ENCODE data around the gene MYH4. TPM values are rescaled to one million over a fixed set of nuclear protein-coding genes. Genes with fewer than 3 reads are reported as not detected.

MYH4 gene
- total RNA-seq (2014; rRNA removed; shearing (Covaris generic)) = not detected in 2 replicates
- total RNA-seq (2022) = not detected in 2 replicates
- not detected for Bru-seq, nascent RNA
- BruChase-seq, experiment 1, labeled RNA remaining after a 6-hour chase = not detected
- not detected for BruChase-seq, experiment 2, labeled RNA remaining after a 2-hour chase
- long read RNA-seq = 0 reads

DNA sequence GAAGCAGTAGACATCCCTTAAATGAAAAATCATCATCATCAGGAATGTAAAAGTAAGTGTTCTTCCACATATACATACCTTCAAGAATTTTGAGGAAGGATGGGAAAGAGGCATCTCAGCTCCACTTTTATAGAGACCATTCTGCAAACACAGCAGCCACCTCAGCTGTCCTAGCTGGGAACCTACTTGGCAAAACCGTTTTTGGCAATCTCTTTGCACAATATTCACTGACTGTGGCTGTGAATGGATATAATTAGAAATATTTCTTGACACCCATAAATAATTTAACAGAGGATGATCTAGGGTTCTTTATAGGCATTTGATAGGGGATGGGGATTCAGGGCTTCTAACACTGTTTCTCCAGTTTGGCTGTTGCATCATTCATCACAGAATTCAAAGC, at the start of gene MYH4:
Gene MYH4, minus strand, starts transcription at position 101 of the 400 bp plus-strand sequence. CDS start 2,814 bp downstream, outside the sequence.
- no peaks in the 10 kb centered on the region for H4K20me1 ChIP-seq (ENCODE audit: insufficient read depth, low read length)
- DNase-seq (ENCODE audit: low spot score) = no peak
- H3K36me3 ChIP-seq (ENCODE audit: insufficient read depth, low read length) = no peaks in the 10 kb centered on the region
- no TSS peak for BruUV-seq (replicated peaks)
- H3K9me3 ChIP-seq (ENCODE audit: low read length) = no peaks in the 10 kb centered on the region
- no peaks in the 10 kb centered on the region for H3K4me1 ChIP-seq (ENCODE audit: insufficient read depth, low read length, poor library complexity, severe bottlenecking)
- no peak within 1 kb of the TSS for H3K4me2 ChIP-seq (ENCODE audit: low read length)
- TF ChIP-seq, protein P1, sequence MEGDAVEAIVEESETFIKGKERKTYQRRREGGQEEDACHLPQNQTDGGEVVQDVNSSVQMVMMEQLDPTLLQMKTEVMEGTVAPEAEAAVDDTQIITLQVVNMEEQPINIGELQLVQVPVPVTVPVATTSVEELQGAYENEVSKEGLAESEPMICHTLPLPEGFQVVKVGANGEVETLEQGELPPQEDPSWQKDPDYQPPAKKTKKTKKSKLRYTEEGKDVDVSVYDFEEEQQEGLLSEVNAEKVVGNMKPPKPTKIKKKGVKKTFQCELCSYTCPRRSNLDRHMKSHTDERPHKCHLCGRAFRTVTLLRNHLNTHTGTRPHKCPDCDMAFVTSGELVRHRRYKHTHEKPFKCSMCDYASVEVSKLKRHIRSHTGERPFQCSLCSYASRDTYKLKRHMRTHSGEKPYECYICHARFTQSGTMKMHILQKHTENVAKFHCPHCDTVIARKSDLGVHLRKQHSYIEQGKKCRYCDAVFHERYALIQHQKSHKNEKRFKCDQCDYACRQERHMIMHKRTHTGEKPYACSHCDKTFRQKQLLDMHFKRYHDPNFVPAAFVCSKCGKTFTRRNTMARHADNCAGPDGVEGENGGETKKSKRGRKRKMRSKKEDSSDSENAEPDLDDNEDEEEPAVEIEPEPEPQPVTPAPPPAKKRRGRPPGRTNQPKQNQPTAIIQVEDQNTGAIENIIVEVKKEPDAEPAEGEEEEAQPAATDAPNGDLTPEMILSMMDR (conservative IDR thresholded peaks at IDR 0.05; ENCODE audit: low read length) = no peak
- no peak within 1 kb of the TSS for H3K4me3 ChIP-seq (ENCODE audit: low read depth, low read length, poor library complexity, severe bottlenecking)
- ChIA-PET POLR2A (no interaction called here), CTCF (ENCODE audit: unreplicated experiment) (no interaction called here)
- intact Hi-C loops (cut with micrococcal nuclease; ENCODE audit: unreplicated experiment) = no loop called here
- no peak within 1 kb of the TSS for H2AFZ ChIP-seq (ENCODE audit: low read length)
- H3K27ac ChIP-seq (ENCODE audit: low read depth, low read length, poor library complexity, severe bottlenecking) = no peak within 1 kb of the TSS
- no peaks in the 10 kb centered on the region for H3K9me2 ChIP-seq (ENCODE audit: insufficient read depth, low read length)
- H3K79me2 ChIP-seq (ENCODE audit: insufficient read depth, low read depth, low read length) = no peaks in the 10 kb centered on the region

DNA sequence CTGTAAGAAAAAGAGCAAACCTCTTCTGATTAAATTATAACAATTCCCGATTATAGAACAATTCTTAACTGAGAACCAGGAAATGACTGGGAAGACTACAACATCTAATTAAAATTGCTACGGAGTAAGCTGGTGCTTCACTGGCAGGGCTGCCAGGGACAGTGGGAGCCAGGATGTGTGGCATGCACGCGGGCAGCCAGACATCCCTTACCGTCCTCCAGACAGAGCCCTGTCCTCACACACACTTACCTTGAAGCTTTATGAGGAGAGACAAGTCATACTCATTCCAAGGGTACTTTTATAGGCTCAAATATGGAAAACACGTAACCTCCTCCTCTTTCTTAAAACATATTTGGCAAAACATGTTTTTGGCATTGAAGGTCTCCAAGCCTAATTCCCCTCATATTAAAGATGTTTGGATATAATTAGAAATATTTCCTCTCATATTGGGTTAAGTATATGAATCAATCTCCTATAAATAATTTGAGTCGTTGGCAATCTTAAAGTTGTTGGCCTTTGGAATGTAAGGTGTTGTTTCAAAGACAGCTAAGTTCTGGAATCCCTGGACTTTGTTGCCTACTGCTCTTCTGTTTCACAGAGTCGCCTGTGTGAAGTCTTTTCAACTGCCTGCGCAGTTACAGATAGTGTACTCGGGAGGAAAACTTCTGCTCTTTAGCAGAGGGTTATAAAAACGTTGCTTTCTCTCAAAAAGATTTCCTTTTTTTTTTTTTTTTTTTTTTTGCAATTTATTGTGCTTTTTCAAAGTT, 49.1 kb upstream of the MYH4 start, which contains the start of gene MYH1:
Gene MYH1, minus strand, starts transcription at position 272 of the 767 bp plus-strand sequence. CDS start 1,900 bp downstream, outside the sequence.
- no peaks in the 10 kb centered on the region for H3K79me2 ChIP-seq (ENCODE audit: insufficient read depth, low read depth, low read length)
- no peaks in the 10 kb centered on the region for H3K36me3 ChIP-seq (ENCODE audit: insufficient read depth, low read length)
- H3K4me3 ChIP-seq (ENCODE audit: low read depth, low read length, poor library complexity, severe bottlenecking) = no peak within 1 kb of the TSS
- H3K27ac ChIP-seq (ENCODE audit: low read depth, low read length, poor library complexity, severe bottlenecking) = no peak within 1 kb of the TSS
- no peak for DNase-seq (ENCODE audit: low spot score)
- POLR2A ChIA-PET = interaction anchor here (0.7 kb wide), 1 partner anchor 66 kb away, joined by 4 read pairs; no protein-coding TSS in a partner anchor
- intact Hi-C loops (cut with micrococcal nuclease; ENCODE audit: unreplicated experiment) = no loop called here
- H4K20me1 ChIP-seq (ENCODE audit: insufficient read depth, low read length) = no peaks in the 10 kb centered on the region
- no TSS peak for BruUV-seq (replicated peaks)
- H3K9me2 ChIP-seq (ENCODE audit: insufficient read depth, low read length) = no peaks in the 10 kb centered on the region
- no peaks in the 10 kb centered on the region for H3K9me3 ChIP-seq (ENCODE audit: low read length)
- CTCF ChIA-PET (ENCODE audit: unreplicated experiment) = no interaction called here
- no peak within 1 kb of the TSS for H3K4me2 ChIP-seq (ENCODE audit: low read length)
- H3K4me1 ChIP-seq (ENCODE audit: insufficient read depth, low read length, poor library complexity, severe bottlenecking) = no peaks in the 10 kb centered on the region
- no peak for TF ChIP-seq EZH2phosphoT487 (IDR thresholded peaks at IDR 0.05; ENCODE audit: borderline replicate concordance, low read depth, low read length)
- TF ChIP-seq, protein P1 (conservative IDR thresholded peaks at IDR 0.05; ENCODE audit: low read length) = no peak
- no peak within 1 kb of the TSS for H2AFZ ChIP-seq (ENCODE audit: low read length)

DNA sequence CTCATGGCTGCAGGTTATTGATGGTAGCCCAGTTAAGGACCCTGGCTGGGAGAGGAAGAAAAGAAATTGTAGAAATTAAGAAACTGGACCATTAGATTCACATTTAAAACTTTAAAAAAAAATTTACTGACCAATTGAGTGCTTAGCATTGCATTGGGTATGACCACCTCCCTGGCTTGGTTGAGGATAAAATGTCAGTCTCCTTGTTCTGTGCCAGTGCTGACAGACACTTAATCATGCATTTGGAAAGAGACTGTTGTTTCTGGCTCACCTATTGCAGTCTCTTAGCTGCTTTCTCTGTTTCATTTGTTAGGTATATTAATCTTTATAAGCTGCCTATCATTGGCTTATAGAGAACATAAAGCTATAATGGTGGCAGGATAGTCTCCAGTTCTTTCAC, 47.3 kb upstream of the MYH4 start:
- intact Hi-C loops (cut with micrococcal nuclease; ENCODE audit: unreplicated experiment) = no loop called here
- BruUV-seq (replicated peaks) = no TSS peak
- CTCF ChIA-PET (ENCODE audit: unreplicated experiment) = no interaction called here
- no peak overlapping the region for H3K4me2 ChIP-seq (ENCODE audit: low read length)
- no peak overlapping the region for H3K27ac ChIP-seq (ENCODE audit: low read depth, low read length, poor library complexity, severe bottlenecking)
- no peak for TF ChIP-seq EZH2phosphoT487 (IDR thresholded peaks at IDR 0.05; ENCODE audit: borderline replicate concordance, low read depth, low read length)
- TF ChIP-seq, protein P1 (conservative IDR thresholded peaks at IDR 0.05; ENCODE audit: low read length) = no peak
- no peaks in the 10 kb centered on the region for H3K36me3 ChIP-seq (ENCODE audit: insufficient read depth, low read length)
- no peak overlapping the region for H2AFZ ChIP-seq (ENCODE audit: low read length)
- H3K79me2 ChIP-seq (ENCODE audit: insufficient read depth, low read depth, low read length) = no peaks in the 10 kb centered on the region
- no peaks in the 10 kb centered on the region for H3K9me3 ChIP-seq (ENCODE audit: low read length)
- DNase-seq (ENCODE audit: low spot score) = no peak
- H3K9me2 ChIP-seq (ENCODE audit: insufficient read depth, low read length) = no peaks in the 10 kb centered on the region
- H4K20me1 ChIP-seq (ENCODE audit: insufficient read depth, low read length) = no peaks in the 10 kb centered on the region
- POLR2A ChIA-PET = no interaction called here
- H3K4me3 ChIP-seq (ENCODE audit: low read depth, low read length, poor library complexity, severe bottlenecking) = no peak overlapping the region
- no peaks in the 10 kb centered on the region for H3K4me1 ChIP-seq (ENCODE audit: insufficient read depth, low read length, poor library complexity, severe bottlenecking)
